NB4 (cell line): Measurements from ENCODE around the gene KIF13A.

Experiments used
- DNase-seq: peaks from one replicate; pipeline ENCODE4 v3.0.0; 2010; ENCODE audit warnings: low read depth
- H3K4me3 ChIP-seq: one replicate; pipeline ENCODE4 v1.5.1; 2011; ENCODE audit warnings: mild to moderate bottlenecking, low read depth, low read length, moderate library complexity
- MAX ChIP-seq: IDR thresholded peaks from 2 replicates; pipeline ENCODE4 v1.6.1; 2011; ENCODE audit warnings: low read depth, low read length
- MYC ChIP-seq: IDR thresholded peaks from 2 replicates; pipeline ENCODE4 v1.6.1; 2011; ENCODE audit warnings: low read depth, low read length
- POLR2A ChIP-seq: IDR thresholded peaks from 2 replicates; pipeline ENCODE4 v1.6.1; 2011; ENCODE audit warnings: mild to moderate bottlenecking; ENCODE audit not compliant: insufficient read length; ENCODE audit errors: extremely low read depth
- TF ChIP-seq, protein P1 (sequence below): IDR thresholded peaks from one replicate; pipeline ENCODE4 v1.5.1; 2012; ENCODE audit warnings: low read depth, low read length

Gene KIF13A

GRCh38 chr6:17987697-17988421 is 424 bp upstream of the KIF13A start:
- peak; percentile 55 for DNase-seq
- TF ChIP-seq POLR2A: no peak
- no peak for TF ChIP-seq MYC
- TF ChIP-seq, protein P1, sequence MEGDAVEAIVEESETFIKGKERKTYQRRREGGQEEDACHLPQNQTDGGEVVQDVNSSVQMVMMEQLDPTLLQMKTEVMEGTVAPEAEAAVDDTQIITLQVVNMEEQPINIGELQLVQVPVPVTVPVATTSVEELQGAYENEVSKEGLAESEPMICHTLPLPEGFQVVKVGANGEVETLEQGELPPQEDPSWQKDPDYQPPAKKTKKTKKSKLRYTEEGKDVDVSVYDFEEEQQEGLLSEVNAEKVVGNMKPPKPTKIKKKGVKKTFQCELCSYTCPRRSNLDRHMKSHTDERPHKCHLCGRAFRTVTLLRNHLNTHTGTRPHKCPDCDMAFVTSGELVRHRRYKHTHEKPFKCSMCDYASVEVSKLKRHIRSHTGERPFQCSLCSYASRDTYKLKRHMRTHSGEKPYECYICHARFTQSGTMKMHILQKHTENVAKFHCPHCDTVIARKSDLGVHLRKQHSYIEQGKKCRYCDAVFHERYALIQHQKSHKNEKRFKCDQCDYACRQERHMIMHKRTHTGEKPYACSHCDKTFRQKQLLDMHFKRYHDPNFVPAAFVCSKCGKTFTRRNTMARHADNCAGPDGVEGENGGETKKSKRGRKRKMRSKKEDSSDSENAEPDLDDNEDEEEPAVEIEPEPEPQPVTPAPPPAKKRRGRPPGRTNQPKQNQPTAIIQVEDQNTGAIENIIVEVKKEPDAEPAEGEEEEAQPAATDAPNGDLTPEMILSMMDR: no peak
- TF ChIP-seq MAX: no peak
- peak overlapping the region; percentile 34 for H3K4me3 ChIP-seq

GRCh38 chr6:17986656-17987446 is 584 bp downstream of the KIF13A start:
- TF ChIP-seq MYC: no peak
- TF ChIP-seq, protein P1: no peak
- TF ChIP-seq MAX: no peak
- no peak for TF ChIP-seq POLR2A
- peak overlapping the region; percentile 38 for H3K4me3 ChIP-seq
- peak; percentile 50 for DNase-seq

DNA sequence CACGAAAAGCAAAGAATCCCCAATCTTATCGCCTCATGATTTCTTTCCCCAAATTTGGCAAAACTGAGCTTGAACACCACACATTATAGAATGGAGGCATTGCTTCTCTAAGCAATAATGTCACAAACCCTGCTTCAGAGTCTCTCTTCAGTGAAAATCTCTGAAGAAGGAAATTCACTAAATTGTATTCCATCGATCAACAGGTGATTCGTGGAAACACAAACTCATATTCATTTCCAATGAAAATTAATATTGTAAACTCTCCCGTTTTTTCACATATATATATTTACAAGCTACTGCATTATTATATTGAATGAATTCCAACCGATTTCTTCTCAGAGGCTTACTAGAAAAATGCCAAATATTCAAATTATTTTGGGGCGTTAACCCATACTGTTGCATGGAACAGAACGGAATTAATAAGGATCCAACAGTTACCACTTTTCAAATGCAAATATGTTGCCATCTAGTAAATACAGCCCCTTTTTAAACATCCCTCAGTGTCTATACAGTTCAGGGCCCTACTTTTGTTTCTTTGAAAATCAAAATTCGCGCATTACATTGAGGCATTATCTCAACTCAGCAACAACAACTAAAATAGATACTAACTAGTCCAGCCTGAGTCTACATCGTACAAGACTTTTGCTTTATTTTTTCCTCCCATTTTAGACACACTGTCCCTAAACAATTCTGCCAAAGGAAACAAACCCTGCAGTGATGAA is 1.3 kb downstream of the KIF13A start:
- no peak for DNase-seq
- H3K4me3 ChIP-seq: no peak overlapping the region
- TF ChIP-seq, protein P1: no peak
- no peak for TF ChIP-seq MAX
- TF ChIP-seq MYC: no peak

- TF ChIP-seq, protein P1: no peak
- no peak for TF ChIP-seq MAX
- no peak for TF ChIP-seq MYC
- TF ChIP-seq POLR2A: no peak
- no peak overlapping the region for H3K4me3 ChIP-seq
- DNase-seq: no peak
These were observed 2.4 kb downstream of the KIF13A start for GRCh38 chr6:17984812-17985670.

GRCh38 chr6:17984399-17984798 is 3.0 kb downstream of the KIF13A start:
- no peak for DNase-seq
- H3K4me3 ChIP-seq: no peak overlapping the region
- TF ChIP-seq POLR2A: no peak
- no peak for TF ChIP-seq MYC
- TF ChIP-seq MAX: no peak
- TF ChIP-seq, protein P1: no peak
